Measurements from ENCODE around the gene RUNDC1. TPM values are rescaled to one million over a fixed set of nuclear protein-coding genes. Genes with fewer than 3 reads are reported as not detected.
A peak's percentile ranks its signal among the peaks of the same experiment; 100 is the strongest.

Gene RUNDC1
- polyA plus RNA-seq, 1 donor (not counting 4 experiments of a cell fraction or from before 2014, with no cell fraction given): 11.1 TPM

DNA sequence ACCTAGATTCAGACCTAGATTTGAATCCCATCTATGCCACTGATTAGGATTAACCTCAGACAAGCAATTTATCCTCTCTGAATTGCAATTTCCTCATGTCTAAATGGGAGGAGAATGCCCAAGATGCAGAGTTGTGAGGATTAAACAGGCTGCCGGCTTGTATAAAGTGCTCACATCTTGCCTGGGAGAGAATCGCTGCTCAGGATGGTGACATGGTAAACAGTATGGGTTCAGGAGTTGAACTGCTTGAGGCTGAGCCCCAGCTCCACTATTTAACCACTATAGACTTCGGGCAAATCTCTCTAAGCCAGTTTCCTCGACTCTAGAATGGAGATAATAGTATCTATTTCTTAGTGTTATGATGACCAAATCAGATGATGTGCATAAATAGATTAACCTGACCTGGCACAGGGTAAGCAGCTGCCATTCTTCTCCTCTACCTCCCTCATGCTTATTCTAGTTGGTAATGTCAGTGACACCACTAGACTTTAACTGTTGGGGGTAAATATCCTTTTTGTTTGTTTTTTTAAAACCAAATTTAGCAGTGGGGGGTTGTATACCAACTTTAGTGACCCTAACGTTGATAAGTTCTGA is 17.1 kb downstream of the RUNDC1 start:
- H3K9me3 ChIP-seq (ENCODE audit: control insufficient read depth, low read depth, low read length): no peaks in the 10 kb centered on the region
- no peaks in the 10 kb centered on the region for H3K9me1 ChIP-seq (ENCODE audit: control insufficient read depth, extremely low read depth, insufficient read depth, low read length)
- dilution Hi-C loops (cut with MboI; ENCODE audit: extremely low pct_ligation_motif_present, low sequenced_read_pairs): no loop called here
- DNase-seq (ENCODE audit: low read depth, low spot score): no peak
- H3K4me3 ChIP-seq (ENCODE audit: control insufficient read depth in 2 of 3, extremely low read depth in 1 of 3, insufficient read depth in 2 of 3, low read depth in 1 of 3, low read length in 3 of 3): peak overlapping the region in 1 of 3 experiments; percentile 52
- no peaks in the 10 kb centered on the region for H4K20me1 ChIP-seq (ENCODE audit: control insufficient read depth, extremely low read depth, insufficient read depth, low read length)
- no peak for FAIRE-seq
- H3K27ac ChIP-seq (ENCODE audit: control insufficient read depth, insufficient read depth, low read length): peak overlapping the region; percentile 12
- peaks cover 27% of the 10 kb centered on the region for H3K79me2 ChIP-seq (ENCODE audit: control insufficient read depth, insufficient read depth, low read length)
- H3K36me3 ChIP-seq (ENCODE audit: control insufficient read depth in 2 of 2, extremely low read depth in 1 of 2, insufficient read depth in 2 of 2, low read length in 2 of 2): peaks cover 19 to 38% of the 10 kb centered on the region in 2 experiments
- peak overlapping the region; percentile 43 for H3K9ac ChIP-seq (ENCODE audit: control insufficient read depth, extremely low read depth, insufficient read depth, low read length)
- H3K27me3 ChIP-seq (ENCODE audit: control insufficient read depth, extremely low read depth, insufficient read depth, low read length): no peaks in the 10 kb centered on the region
- H2AFZ ChIP-seq (ENCODE audit: control insufficient read depth, low read length): peak overlapping the region; percentile 54
- no peak for TF ChIP-seq EZH2 (IDR thresholded peaks at IDR 0.05; ENCODE audit: low read length)
- TF ChIP-seq, protein P1, sequence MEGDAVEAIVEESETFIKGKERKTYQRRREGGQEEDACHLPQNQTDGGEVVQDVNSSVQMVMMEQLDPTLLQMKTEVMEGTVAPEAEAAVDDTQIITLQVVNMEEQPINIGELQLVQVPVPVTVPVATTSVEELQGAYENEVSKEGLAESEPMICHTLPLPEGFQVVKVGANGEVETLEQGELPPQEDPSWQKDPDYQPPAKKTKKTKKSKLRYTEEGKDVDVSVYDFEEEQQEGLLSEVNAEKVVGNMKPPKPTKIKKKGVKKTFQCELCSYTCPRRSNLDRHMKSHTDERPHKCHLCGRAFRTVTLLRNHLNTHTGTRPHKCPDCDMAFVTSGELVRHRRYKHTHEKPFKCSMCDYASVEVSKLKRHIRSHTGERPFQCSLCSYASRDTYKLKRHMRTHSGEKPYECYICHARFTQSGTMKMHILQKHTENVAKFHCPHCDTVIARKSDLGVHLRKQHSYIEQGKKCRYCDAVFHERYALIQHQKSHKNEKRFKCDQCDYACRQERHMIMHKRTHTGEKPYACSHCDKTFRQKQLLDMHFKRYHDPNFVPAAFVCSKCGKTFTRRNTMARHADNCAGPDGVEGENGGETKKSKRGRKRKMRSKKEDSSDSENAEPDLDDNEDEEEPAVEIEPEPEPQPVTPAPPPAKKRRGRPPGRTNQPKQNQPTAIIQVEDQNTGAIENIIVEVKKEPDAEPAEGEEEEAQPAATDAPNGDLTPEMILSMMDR (optimal IDR thresholded peaks at IDR 0.05 in 1 of 3, IDR thresholded peaks at IDR 0.05 in 1 of 3, conservative IDR thresholded peaks at IDR 0.05 in 1 of 3; ENCODE audit: extremely low read depth in 1 of 3, insufficient read depth in 2 of 3, low read length in 3 of 3): no peak
- H3K4me2 ChIP-seq (ENCODE audit: control insufficient read depth, extremely low read depth, insufficient read depth, low read depth, low read length): peak overlapping the region; percentile 71
- H3K4me1 ChIP-seq (ENCODE audit: control insufficient read depth, extremely low read depth, insufficient read depth, low read length): peaks cover 23% of the 10 kb centered on the region

DNA sequence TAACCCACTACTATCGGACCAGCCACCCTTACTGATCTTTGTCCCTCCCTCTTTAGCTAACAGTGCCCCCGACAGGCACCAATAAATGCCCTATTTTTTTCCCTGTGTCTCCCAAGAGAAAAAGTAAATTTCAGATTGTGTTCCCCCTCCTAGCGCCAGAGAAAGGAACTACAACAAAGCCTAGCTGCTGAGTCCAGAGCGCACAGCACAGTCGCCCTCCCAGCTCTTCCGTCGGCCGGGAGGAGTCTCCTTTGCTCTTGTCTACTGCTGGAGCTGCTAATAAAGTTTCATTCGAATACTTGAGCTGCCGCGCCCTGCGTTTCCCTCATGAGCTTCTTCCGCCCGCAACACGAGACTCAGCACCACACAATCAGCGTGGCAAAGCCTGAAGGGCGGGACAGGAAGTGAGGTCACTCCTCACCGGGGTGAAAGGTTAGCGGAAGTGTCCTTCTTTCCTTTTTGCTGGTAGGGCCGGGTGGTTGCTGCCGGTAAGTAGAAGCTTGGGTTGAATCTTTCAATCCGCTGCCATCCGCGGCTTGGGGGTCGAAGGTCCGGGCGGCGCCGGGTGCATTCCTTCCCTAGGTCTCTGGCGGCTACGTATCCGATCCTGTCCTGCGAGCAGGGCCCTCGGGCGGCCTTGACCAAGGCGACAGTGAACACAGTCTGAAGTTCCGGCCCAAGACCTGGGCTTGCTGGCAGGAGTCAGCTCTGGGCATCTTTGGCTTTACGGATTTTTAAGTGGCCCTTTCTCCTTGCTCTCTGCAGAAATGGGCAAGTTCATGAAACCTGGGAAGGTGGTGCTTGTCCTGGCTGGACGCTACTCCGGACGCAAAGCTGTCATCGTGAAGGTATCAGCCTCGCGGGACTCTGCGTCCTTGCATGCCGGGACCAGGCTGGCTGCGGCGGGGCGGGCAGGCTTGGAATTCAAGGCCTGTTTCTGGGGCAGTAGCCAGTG is 17.9 kb downstream of the RUNDC1 start, which contains the start of gene RPL27:
Gene RPL27, plus strand, starts transcription at position 436 of the 955 bp plus-strand sequence. Its CDS starts 332 bp downstream, at position 768.
- H2AFZ ChIP-seq (ENCODE audit: control insufficient read depth, low read length): peak within 1 kb of the TSS; percentile 54
- H3K9me3 ChIP-seq (ENCODE audit: control insufficient read depth, low read depth, low read length): no peaks in the 10 kb centered on the region
- H3K4me2 ChIP-seq (ENCODE audit: control insufficient read depth, extremely low read depth, insufficient read depth, low read depth, low read length): peak within 1 kb of the TSS; percentile 86
- FAIRE-seq: peak; percentile 92
- H3K36me3 ChIP-seq (ENCODE audit: control insufficient read depth in 2 of 2, extremely low read depth in 1 of 2, insufficient read depth in 2 of 2, low read length in 2 of 2): peaks cover 22 to 40% of the 10 kb centered on the region in 2 experiments
- DNase-seq (ENCODE audit: low read depth, low spot score): peak; percentile 99
- H3K27ac ChIP-seq (ENCODE audit: control insufficient read depth, insufficient read depth, low read length): peak within 1 kb of the TSS; percentile 94
- H4K20me1 ChIP-seq (ENCODE audit: control insufficient read depth, extremely low read depth, insufficient read depth, low read length): peaks cover under 1% of the 10 kb centered on the region
- peaks cover 26% of the 10 kb centered on the region for H3K4me1 ChIP-seq (ENCODE audit: control insufficient read depth, extremely low read depth, insufficient read depth, low read length)
- TF ChIP-seq, protein P1 (optimal IDR thresholded peaks at IDR 0.05 in 1 of 3, IDR thresholded peaks at IDR 0.05 in 1 of 3, conservative IDR thresholded peaks at IDR 0.05 in 1 of 3; ENCODE audit: extremely low read depth in 1 of 3, insufficient read depth in 2 of 3, low read length in 3 of 3): peak; percentile 63 to 95 (median 72)
- no peak for TF ChIP-seq EZH2 (IDR thresholded peaks at IDR 0.05; ENCODE audit: low read length)
- H3K79me2 ChIP-seq (ENCODE audit: control insufficient read depth, insufficient read depth, low read length): peaks cover 27% of the 10 kb centered on the region
- peak within 1 kb of the TSS; percentile 99 for H3K9ac ChIP-seq (ENCODE audit: control insufficient read depth, extremely low read depth, insufficient read depth, low read length)
- H3K9me1 ChIP-seq (ENCODE audit: control insufficient read depth, extremely low read depth, insufficient read depth, low read length): no peaks in the 10 kb centered on the region
- H3K4me3 ChIP-seq (ENCODE audit: control insufficient read depth in 2 of 3, extremely low read depth in 1 of 3, insufficient read depth in 2 of 3, low read depth in 1 of 3, low read length in 3 of 3): peak within 1 kb of the TSS; percentile 79 to 98 (median 93)
- dilution Hi-C loops (cut with MboI; ENCODE audit: extremely low pct_ligation_motif_present, low sequenced_read_pairs): no loop called here
- H3K27me3 ChIP-seq (ENCODE audit: control insufficient read depth, extremely low read depth, insufficient read depth, low read length): no peaks in the 10 kb centered on the region

Measured in keratinocyte (primary cell).